ENCODE measurements around the gene PAM.

DNA sequence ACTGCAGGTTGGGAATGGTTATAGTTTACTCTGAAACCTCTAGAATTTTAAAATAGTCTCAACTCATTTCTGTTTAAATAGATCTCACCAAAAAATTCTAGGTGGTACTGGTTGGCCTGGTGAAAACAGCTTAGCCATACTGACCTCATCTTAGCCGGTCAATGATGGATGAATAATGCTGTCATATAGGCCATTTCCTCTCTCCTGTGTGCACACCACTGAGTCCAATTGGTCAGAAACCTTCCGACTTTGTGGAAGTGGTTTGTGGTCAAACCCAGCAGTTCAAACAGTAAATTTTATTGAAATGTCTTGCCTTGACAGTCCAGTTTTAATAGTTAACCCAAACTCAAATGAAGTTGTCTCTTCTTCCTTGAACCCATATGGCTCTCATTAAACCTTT is 266.2 kb downstream of the PAM start:
- TF ChIP-seq, protein P1, sequence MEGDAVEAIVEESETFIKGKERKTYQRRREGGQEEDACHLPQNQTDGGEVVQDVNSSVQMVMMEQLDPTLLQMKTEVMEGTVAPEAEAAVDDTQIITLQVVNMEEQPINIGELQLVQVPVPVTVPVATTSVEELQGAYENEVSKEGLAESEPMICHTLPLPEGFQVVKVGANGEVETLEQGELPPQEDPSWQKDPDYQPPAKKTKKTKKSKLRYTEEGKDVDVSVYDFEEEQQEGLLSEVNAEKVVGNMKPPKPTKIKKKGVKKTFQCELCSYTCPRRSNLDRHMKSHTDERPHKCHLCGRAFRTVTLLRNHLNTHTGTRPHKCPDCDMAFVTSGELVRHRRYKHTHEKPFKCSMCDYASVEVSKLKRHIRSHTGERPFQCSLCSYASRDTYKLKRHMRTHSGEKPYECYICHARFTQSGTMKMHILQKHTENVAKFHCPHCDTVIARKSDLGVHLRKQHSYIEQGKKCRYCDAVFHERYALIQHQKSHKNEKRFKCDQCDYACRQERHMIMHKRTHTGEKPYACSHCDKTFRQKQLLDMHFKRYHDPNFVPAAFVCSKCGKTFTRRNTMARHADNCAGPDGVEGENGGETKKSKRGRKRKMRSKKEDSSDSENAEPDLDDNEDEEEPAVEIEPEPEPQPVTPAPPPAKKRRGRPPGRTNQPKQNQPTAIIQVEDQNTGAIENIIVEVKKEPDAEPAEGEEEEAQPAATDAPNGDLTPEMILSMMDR (IDR thresholded peaks at IDR 0.05; ENCODE audit: insufficient read depth, low read length, poor library complexity, severe bottlenecking): no peak
- TF ChIP-seq EZH2phosphoT487 (conservative IDR thresholded peaks at IDR 0.05; ENCODE audit: low read length): no peak
